ENCODE measurements around the gene SLC2A11.
"Not testable (repeated sequence)": the region's sequence is repeated elsewhere in the genome, so short reads cannot be mapped to it uniquely, and the experiment has no call there.

SLC2A11 gene

DNA sequence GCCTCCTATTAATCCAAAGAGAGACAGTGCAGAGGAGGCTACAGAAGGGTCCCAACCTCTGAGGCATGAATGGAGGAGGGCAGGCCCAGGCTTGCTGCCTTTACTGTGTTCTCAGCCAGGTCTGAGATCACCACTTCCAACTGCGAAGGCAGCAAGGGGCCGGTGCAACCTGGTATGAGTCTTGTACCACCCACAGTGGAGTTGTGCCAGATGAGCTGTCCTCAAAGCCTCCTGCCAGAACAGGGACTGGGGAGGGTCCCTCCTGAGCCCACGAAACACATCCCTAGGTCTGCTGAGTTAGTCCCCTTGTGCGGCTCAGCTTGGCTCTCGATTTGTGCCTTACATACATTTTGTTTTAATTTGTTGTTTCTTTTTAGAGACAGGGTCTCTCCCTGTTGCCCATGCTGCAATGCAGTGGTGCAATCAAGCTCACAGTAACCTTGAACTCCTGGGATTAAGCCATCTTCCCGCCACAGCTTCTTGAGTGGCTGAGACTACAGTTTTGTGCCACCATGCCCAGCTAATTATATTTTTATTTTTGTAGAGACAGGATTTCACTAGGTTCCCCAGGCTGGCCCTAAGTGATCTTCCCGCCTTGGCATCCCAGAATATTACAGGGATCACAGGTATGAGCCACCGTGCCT lies 45.8 kb downstream of the SLC2A11 start:
- DNase-seq (ENCODE audit: low read depth in 2 of 2, low spot score in 1 of 2) = no peak

DNA sequence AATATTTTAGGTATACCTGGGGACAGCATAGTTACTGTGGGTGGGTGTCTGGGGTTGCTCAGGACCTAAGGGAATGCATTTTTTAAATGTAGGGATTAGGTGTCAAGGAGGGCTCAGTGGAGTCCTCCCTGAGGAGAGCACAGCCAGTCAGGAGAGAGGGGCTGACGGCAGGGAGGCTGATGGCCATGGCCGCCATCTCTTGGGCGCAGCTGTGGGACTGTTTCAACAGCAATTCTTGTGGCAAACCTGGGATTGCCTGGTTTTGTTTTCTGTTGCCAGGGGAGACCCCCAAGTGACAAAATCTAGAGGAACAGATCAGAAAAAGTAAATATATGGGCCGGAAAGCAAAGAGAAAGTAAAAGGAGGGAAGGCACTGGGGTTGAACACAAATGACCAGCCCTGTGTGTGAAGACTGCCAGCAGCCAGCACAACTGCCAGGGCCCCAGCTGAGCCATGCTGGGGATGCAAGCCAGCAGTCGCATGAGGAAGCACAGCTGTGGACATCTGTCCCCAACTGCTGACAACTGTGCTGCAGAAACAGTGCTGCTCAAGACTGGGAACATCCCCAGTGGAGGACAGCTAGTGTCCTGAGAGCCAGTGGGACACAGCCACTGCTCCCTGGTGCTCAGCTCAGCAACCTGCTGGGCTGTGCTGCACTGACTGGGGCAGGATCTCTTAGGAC lies 47.0 kb downstream of the SLC2A11 start:
- no peak for DNase-seq (ENCODE audit: low read depth in 2 of 2, low spot score in 1 of 2)

- DNase-seq (ENCODE audit: low read depth in 2 of 2, low spot score in 1 of 2) = no peak
These were observed 49.0 kb downstream of the SLC2A11 start for GRCh38 chr22:23906641-23907040.

DNA sequence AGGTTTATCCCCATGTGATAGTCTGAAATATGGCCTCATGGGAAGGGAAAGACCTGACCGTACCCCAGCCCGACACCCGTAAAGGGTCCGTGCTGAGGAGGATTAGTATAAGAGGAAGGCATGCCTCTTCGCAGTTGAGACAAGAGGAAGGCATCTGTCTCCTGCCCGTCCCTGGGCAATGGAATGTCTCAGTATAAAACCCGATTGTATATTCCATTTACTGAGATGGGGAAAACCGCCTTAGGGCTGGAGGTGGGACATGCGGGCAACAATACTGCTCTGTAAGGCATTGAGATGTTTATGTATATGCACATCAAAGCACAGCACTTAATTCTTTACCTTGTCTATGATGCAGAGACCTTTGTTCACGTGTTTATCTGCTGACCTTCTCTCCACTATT lies 49.7 kb downstream of the SLC2A11 start:
- DNase-seq (ENCODE audit: low read depth in 2 of 2, low spot score in 1 of 2) = not testable (repeated sequence)

- no peak for DNase-seq (ENCODE audit: low read depth in 2 of 2, low spot score in 1 of 2)
These were observed 51.0 kb downstream of the SLC2A11 start for GRCh38 chr22:23908587-23909205.

- DNase-seq (ENCODE audit: low read depth in 2 of 2, low spot score in 1 of 2) = no peak
These were observed 51.7 kb downstream of the SLC2A11 start for GRCh38 chr22:23909296-23909898.

DNA sequence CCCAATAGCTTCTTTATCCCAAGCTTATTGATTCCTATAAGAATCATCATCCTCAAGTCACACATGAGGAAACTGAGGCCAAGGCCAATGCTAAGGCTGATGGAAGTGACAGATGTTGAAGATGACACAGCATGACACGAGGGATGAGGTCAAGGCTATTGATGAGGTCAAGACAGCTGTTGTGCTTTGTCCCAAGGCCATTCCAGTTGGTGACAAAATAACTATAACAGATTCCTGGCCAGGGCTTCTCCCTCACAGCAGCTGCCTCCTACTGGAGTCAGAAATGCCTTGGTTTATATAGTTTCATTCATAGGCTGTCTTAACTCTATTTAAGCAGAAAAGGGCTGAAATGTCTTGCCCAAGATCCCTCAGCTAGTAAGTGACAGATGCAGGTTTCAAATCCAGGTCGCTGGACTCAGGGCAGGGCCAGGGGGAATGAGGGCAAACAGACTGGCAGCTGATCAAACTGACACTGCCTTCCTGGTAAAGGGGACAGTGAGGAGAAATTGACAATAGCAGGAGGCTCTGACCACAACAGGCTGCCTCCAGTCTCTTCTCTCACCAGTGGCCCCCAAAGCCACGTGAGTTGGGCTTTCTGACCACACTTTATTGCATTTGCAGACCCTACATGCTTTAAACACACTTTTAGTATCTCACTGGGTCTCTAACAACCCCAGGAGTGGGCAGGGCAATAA lies 53.0 kb downstream of the SLC2A11 start:
- no peak for DNase-seq (ENCODE audit: low read depth in 2 of 2, low spot score in 1 of 2)

DNA sequence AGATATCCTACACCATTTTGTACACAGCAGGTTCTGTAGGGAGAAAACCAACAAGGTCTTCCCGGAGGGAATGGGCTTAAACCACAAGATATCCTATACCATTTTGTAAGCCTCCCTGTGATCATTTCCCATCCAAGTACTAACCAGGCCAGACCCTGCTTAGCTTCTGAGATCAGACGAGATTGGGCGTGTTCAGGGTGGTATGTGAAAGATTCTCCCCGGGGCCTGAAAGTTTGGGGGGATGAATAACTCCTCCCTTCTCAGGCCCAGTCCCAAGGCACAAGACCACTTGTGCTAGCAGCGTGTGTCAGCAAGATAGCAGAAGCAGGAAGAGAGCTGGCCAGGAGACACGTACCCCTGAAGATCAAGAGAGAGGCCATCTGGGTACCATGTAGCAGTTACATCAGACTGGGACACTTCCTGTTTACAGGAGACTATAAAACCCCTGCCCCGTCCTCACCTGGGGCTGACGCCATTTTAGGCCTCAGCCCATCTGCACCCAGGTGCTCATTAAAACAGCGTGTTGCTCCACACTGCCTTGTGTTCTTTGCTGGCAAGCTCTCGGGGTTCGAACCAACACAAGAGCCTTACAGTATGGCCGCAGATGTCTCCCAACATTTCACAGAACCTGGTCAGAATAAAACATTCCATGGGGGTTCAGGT lies 53.8 kb downstream of the SLC2A11 start:
- no peak for DNase-seq (ENCODE audit: low read depth in 2 of 2, low spot score in 1 of 2)

DNA sequence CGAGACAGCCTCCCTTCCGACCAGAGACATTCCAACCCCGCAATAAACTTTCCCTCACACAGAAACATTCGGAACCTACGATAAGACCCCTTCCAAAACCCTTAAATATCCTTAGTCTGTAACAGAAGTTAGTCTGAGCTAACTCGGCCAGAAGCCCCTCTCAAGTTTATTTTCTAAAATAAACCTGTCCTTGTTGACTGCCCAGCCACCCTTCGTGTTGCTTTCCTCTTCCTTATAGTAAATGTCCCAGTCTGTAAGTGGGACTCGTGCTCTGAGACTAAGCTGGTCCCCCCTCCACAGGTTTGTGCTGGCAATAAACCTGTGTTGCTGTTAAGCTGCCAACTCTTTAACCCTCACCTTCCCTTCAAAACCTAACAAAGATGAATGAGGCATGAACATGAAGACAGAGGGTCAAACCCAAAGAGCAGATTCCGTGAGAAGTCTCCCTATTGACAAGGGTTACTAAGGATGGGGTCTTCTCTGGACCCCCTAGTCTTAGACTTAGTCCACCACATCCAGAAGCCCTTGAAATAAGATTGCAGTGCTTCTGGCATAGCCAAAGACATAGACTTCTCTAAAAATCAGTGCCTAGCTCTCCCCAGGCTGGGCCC lies 54.7 kb downstream of the SLC2A11 start:
- DNase-seq (ENCODE audit: low read depth in 2 of 2, low spot score in 1 of 2) = no peak

- DNase-seq (ENCODE audit: low read depth in 2 of 2, low spot score in 1 of 2) = no peak
These were observed 55.6 kb downstream of the SLC2A11 start for GRCh38 chr22:23913306-23913660.

GRCh38 chr22:23913661-23914353 lies 56.1 kb downstream of the SLC2A11 start:
- peak; percentile 96 to 99 for DNase-seq (ENCODE audit: low read depth in 2 of 2, low spot score in 1 of 2)

GRCh38 chr22:23915290-23915689 lies 57.6 kb downstream of the SLC2A11 start:
- no peak for DNase-seq (ENCODE audit: low read depth in 2 of 2, low spot score in 1 of 2)

- not testable (repeated sequence) for DNase-seq (ENCODE audit: low read depth in 2 of 2, low spot score in 1 of 2)
These were observed 62.6 kb downstream of the SLC2A11 start for GRCh38 chr22:23920267-23920611.

- not testable (repeated sequence) for DNase-seq (ENCODE audit: low read depth in 2 of 2, low spot score in 1 of 2)
These were observed 64.0 kb downstream of the SLC2A11 start for GRCh38 chr22:23921586-23922201.

DNA sequence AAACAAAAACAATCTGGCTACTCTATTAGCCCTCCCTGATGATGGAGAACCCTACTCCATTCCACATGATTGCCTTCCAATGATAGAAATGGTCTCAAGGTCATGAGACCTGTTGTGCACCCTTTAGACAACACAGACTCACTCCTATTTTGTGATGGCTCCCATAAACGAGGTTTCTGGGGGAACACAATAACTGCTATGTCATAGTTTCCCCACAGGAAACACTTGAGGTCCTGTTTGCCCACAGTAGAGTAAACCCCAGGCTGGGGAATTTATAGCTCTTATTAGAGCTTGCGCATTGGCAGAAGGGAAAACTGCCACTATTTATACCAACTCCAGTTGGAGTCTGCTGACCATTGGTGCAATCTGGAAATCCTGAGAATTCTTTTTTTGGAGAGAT lies 65.2 kb downstream of the SLC2A11 start:
- no peak for DNase-seq (ENCODE audit: low read depth in 2 of 2, low spot score in 1 of 2)

- DNase-seq (ENCODE audit: low read depth in 2 of 2, low spot score in 1 of 2) = no peak
These were observed 67.4 kb downstream of the SLC2A11 start for GRCh38 chr22:23925020-23925606.

DNA sequence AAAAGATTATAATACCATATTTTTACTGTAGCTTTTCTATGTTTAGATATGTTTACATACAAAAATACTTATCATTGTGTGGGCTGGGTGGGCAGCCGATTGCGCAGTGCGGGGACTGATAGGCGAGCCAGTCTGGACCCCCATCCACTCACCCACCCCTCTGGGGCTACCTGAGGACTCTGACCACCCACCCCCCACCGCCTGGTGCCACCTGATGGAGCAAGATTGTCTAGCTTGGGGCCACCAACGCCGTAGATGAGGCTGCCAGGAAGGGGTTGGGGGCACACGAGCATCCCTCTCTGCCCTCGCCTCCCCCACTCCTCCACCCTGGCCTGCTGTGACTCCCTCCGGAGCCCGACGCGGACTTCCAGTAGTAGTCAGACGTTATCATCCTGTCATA lies 68.9 kb downstream of the SLC2A11 start:
- DNase-seq (ENCODE audit: low read depth in 2 of 2, low spot score in 1 of 2) = no peak

All from stimulated activated CD8-positive, alpha-beta memory T cell treated with anti-CD3 and anti-CD28 coated beads, Interleukin-4, amount 100 ng/mL, for 1 hour (primary cell).